IgD-negative memory B cell (primary cell): Measurements from ENCODE around the gene OBSL1. TPM values are rescaled to one million over a fixed set of nuclear protein-coding genes. Genes with fewer than 3 reads are reported as not detected.

Experiments
- H3K27ac Mint-ChIP-seq, 3 donors: one replicate each; pipeline ENCODE4 v1.8.0; 2020 to 2022; ENCODE audit warnings: mild to moderate bottlenecking in 3 of 3, mixed read lengths in 3 of 3, moderate library complexity in 1 of 3
- H3K27me3 Mint-ChIP-seq: one replicate; pipeline ENCODE4 v1.8.0; 2021; ENCODE audit warnings: mixed read lengths
- H3K36me3 Mint-ChIP-seq: one replicate; pipeline ENCODE4 v1.8.0; 2020; ENCODE audit warnings: mild to moderate bottlenecking, mixed read lengths
- H3K4me1 Mint-ChIP-seq, 3 donors: one replicate each; pipeline ENCODE4 v1.8.0; 2020 to 2022; ENCODE audit warnings: mixed read lengths in 3 of 3, mild to moderate bottlenecking in 1 of 3
- H3K4me3 Mint-ChIP-seq, 4 donors: one replicate each; pipeline ENCODE4 v1.8.0; 2020 to 2022; ENCODE audit warnings: mild to moderate bottlenecking in 4 of 4, mixed read lengths in 4 of 4, moderate library complexity in 3 of 4
- H3K9me3 Mint-ChIP-seq, 3 donors: one replicate each; pipeline ENCODE4 v1.8.0; 2020 to 2021; ENCODE audit warnings: mixed read lengths in 3 of 3, mild to moderate bottlenecking in 1 of 3
- polyA plus RNA-seq: library from polyadenylated mRNA; unstranded; fragments of 300-500 nt; fragmentation: Illumina TruSeq; gene quantifications from one replicate; pipeline ENCODE4 v1.2.3, GENCODE V29; 2021

Gene OBSL1
- polyA plus RNA-seq, 1 donor from 2014 or later: not detected

DNA sequence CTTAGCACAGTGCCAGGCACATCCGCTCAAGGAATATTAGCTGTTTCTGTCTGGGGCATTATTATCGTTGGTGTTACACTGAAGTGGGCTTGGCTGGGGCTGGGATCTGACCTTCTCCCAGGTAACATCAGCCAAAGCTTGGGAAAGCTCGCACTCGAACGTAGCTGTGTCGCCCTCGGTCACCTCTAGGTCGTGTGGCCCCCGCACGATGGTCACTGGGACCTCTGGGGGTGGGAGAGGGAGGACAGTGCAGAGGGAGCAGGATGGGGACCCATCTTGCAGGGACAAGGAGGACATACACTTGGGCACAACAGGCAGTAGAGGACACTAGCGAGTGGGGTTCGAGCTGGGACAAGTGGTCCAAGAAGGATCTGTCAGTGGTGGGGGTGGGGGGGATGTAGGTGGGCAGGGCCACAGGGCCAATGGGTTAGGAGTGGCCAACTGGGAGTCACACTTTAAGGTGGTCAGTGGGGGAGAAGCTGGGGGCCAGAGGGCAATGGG, 17.8 kb downstream of the OBSL1 start:
- Mint-ChIP-seq H3K4me3 (peak overlapping the region in 3 of 4 donors; percentile 35 to 77 (median 48)), H3K27me3 (peaks cover 49% of the 10 kb centered on the region), H3K36me3 (peaks cover 2% of the 10 kb centered on the region), H3K27ac (peak overlapping the region in 1 of 3 donors; percentile 31), H3K9me3 (no peaks in the 10 kb centered on the region), H3K4me1 (peaks cover 0 to 2% (median 1%) of the 10 kb centered on the region in 3 donors)

DNA sequence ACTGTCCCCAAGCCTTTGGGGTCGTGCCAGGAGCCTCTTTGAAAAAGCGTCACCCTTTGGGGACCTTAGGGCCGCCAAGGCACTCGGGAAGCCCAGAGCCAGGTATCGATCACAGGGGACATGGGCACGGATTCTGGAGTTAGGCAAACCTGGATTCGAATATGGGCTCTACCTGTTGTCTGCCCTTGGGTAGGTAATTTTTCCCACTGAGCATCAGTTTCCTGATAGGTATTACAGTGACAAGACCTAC, 18.2 kb downstream of the OBSL1 start:
- Mint-ChIP-seq H3K9me3 (no peaks in the 10 kb centered on the region), H3K27me3 (peaks cover 49% of the 10 kb centered on the region), H3K27ac (peak overlapping the region in 1 of 3 donors; percentile 31), H3K4me1 (peaks cover 0 to 2% (median 1%) of the 10 kb centered on the region in 3 donors), H3K4me3 (peak overlapping the region in 3 of 4 donors; percentile 48 to 77 (median 51)), H3K36me3 (peaks cover 2% of the 10 kb centered on the region)

DNA sequence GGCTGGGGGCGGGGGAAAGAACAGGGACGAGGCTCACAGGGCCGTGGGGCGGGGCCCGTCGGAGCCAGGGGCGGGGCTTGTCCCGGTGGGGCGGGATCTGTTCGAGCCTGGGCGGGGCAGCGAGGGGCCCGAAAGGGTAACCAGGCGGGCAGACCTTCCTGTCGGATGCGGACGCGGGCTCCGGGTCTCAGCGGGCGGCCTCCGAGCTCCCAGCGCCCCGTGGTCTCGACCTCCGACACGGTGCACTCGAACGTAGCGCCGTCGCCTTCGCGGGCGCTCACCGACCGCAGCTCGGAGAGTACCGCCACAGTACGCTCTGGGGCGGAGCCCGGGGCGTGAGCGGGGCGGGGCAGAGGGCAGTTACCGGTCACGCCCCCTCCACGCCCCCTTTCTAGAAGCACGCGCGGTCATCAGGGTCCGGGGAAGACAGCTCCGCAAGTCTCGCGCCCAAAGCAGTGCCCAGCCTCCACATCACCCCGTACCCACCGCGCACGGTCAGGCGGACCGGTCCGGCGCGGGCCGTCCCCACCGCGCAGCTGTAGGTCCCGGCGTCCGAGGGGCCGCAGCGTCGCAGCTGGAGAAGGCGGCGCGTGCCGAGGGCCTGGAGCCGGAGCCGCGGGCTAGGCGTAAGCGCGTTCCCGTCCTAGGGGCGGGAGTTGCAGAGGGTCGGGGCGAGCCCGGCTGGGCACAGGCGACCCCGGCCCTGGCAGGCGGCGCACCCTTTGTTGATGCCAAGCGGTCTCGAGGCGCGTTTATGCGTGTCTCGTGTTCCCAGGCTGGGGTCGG, 18.8 kb downstream of the OBSL1 start:
- H3K4me1 Mint-ChIP-seq: peaks cover 0 to 2% (median 1%) of the 10 kb centered on the region in 3 donors
- H3K36me3 Mint-ChIP-seq: peaks cover 2% of the 10 kb centered on the region
- peak overlapping the region in 2 of 3 donors; percentile 5 to 10 for H3K27ac Mint-ChIP-seq
- H3K9me3 Mint-ChIP-seq: no peaks in the 10 kb centered on the region
- peaks cover 52% of the 10 kb centered on the region for H3K27me3 Mint-ChIP-seq
- peak overlapping the region; percentile 17 to 87 (median 54) for H3K4me3 Mint-ChIP-seq

- peaks cover 58% of the 10 kb centered on the region for H3K27me3 Mint-ChIP-seq
These were observed 19.6 kb downstream of the OBSL1 start for GRCh38 chr2:219551441-219552381.

DNA sequence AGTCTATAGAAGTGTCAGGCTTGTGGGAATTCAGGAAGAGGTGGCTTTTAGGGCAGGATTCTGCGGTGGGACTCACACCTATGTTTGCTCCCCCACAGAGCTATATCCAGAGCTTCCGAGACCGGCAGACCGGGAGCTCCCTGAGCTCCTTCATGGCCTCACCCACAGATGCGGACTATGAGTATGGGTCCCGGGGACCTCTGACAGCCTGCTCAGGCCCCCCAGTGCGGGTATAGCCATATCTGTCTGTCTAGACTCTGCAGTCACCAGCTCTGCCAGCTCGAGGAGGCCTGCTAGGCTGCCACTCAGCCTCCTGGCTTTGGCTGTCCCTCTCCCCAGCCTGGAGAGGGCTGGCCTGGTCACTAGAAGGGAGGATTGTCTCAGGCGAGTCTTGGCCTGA, 21.7 kb downstream of the OBSL1 start:
- Mint-ChIP-seq H3K4me3 (no peak overlapping the region), H3K4me1 (peaks cover 1 to 4% (median 2%) of the 10 kb centered on the region in 3 donors), H3K9me3 (no peaks in the 10 kb centered on the region), H3K36me3 (peaks cover 2% of the 10 kb centered on the region), H3K27ac (no peak overlapping the region), H3K27me3 (peaks cover 59% of the 10 kb centered on the region)

More at GRCh38 chr2:219551441-219552381, 19.6 kb downstream of the OBSL1 start:
- H3K27ac Mint-ChIP-seq: peak overlapping the region in 2 of 3 donors; percentile 5 to 10
- H3K4me1 Mint-ChIP-seq: peaks cover 0 to 2% (median 1%) of the 10 kb centered on the region in 3 donors
- H3K4me3 Mint-ChIP-seq: peak overlapping the region in 3 of 4 donors; percentile 17 to 87 (median 59)
- no peaks in the 10 kb centered on the region for H3K9me3 Mint-ChIP-seq
- peaks cover 2% of the 10 kb centered on the region for H3K36me3 Mint-ChIP-seq

- Mint-ChIP-seq H3K4me1 (peaks cover 4 to 10% (median 5%) of the 10 kb centered on the region in 3 donors), H3K36me3 (peaks cover 2% of the 10 kb centered on the region), H3K4me3 (no peak overlapping the region), H3K27ac (no peak overlapping the region), H3K27me3 (peaks cover 57% of the 10 kb centered on the region), H3K9me3 (no peaks in the 10 kb centered on the region)
These were observed 22.3 kb downstream of the OBSL1 start for GRCh38 chr2:219548990-219549389.

- H3K27me3 Mint-ChIP-seq: peaks cover 46% of the 10 kb centered on the region
- H3K27ac Mint-ChIP-seq: no peak overlapping the region
- H3K9me3 Mint-ChIP-seq: no peaks in the 10 kb centered on the region
These were observed 23.7 kb downstream of the OBSL1 start for GRCh38 chr2:219547621-219548020.

DNA sequence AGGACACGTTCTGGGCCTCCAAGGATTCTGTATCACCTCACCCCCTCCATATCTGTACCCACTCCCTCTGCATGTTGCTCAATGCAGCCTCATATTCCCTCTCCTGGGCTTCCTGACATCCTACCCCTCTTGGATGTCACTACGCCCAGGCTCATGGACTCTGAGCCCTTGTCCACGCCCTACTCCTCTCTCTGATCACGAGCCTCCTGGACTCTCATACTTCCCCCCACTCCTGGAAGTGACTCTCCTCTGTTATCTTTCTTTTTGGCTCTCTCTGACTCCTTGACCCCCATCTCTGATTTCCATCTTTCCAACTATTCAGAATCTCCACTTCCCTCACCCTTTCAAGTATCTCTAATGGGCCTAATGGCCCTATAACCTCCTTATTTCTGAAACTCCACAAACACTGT, 25.4 kb downstream of the OBSL1 start:
- Mint-ChIP-seq H3K36me3 (peaks cover 2% of the 10 kb centered on the region), H3K4me1 (peaks cover 6 to 30% (median 9%) of the 10 kb centered on the region in 3 donors), H3K4me3 (peak overlapping the region in 2 of 4 donors; percentile 18 to 40), H3K27ac (peak overlapping the region in 1 of 3 donors; percentile 75), H3K9me3 (no peaks in the 10 kb centered on the region), H3K27me3 (peaks cover 37% of the 10 kb centered on the region)

More at GRCh38 chr2:219547621-219548020, 23.7 kb downstream of the OBSL1 start:
- Mint-ChIP-seq H3K4me1 (peaks cover 7 to 13% (median 7%) of the 10 kb centered on the region in 3 donors), H3K36me3 (peaks cover 2% of the 10 kb centered on the region), H3K4me3 (no peak overlapping the region)

DNA sequence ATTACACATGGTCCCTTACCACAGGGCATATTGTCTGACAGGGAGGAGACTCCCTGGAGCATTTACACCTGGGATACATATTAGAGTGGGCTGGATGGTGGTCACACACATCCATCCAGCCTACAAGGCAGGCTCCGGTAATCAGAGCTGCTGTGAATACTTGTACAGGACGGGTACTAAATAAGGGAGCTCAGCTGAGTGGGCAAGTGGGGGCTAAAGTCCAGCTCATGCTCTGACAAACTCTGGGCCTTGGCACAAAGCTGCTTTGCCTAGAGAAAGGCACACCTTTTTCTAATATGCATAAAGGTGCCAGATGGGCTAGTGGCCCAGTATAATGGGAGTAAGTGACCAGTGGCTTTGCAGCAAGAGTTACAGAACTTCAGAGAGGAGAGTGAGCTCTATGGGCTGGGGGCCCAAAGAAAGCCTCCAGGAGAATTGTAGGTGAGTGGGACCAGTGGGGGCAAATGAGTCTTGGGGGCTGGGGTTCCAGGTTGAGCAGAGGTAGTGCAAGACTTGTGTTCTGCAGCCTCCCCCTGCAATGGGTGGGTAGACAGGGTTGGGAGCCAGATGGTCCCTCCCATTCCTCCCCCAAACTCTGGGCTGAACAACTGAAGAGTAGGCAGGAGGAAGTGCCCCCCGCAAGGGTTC, 25.9 kb downstream of the OBSL1 start:
- peaks cover 35% of the 10 kb centered on the region for H3K27me3 Mint-ChIP-seq
- peak overlapping the region in 2 of 4 donors; percentile 82 to 83 for H3K4me3 Mint-ChIP-seq
- H3K27ac Mint-ChIP-seq: peak overlapping the region in 1 of 3 donors; percentile 72
- H3K9me3 Mint-ChIP-seq: no peaks in the 10 kb centered on the region
- H3K36me3 Mint-ChIP-seq: peaks cover 2% of the 10 kb centered on the region
- H3K4me1 Mint-ChIP-seq: peaks cover 6 to 30% (median 8%) of the 10 kb centered on the region in 3 donors

DNA sequence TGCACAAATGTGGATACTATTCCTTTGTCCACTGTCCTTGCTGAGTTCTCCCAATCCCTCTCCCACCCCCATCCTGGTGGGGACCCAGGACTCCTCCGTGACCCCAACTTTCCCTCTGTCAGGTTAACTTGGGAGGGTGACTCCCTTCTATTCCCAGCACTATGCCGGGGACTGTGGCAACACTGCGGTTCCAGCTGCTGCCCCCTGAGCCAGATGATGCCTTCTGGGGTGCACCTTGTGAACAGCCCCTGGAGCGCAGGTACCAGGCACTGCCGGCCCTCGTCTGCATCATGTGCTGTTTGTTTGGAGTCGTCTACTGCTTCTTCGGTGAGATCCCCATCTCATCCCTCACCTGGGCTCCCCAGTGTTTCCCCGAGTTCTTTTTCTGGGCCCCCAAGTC, 26.8 kb downstream of the OBSL1 start:
- peaks cover 6 to 30% (median 8%) of the 10 kb centered on the region in 3 donors for H3K4me1 Mint-ChIP-seq
- no peaks in the 10 kb centered on the region for H3K9me3 Mint-ChIP-seq
- peaks cover 2% of the 10 kb centered on the region for H3K36me3 Mint-ChIP-seq
- H3K4me3 Mint-ChIP-seq: peak overlapping the region; percentile 81 to 86 (median 82)
- peaks cover 28% of the 10 kb centered on the region for H3K27me3 Mint-ChIP-seq
- H3K27ac Mint-ChIP-seq: peak overlapping the region in 1 of 3 donors; percentile 72

GRCh38 chr2:219543596-219544358, 27.6 kb downstream of the OBSL1 start, which contains the start of the genes CHPF and TMEM198:
Gene CHPF, minus strand, starts transcription at chr2:219543809. Its CDS starts 271 bp downstream, at chr2:219543538.
Gene TMEM198, plus strand, starts transcription at chr2:219544028. Its CDS starts 700 bp downstream, at chr2:219544728.
- Mint-ChIP-seq H3K9me3 (no peaks in the 10 kb centered on the region), H3K4me3 (peak within 1 kb of the TSS; percentile 81 to 94 (median 86)), H3K4me1 (peaks cover 6 to 30% (median 8%) of the 10 kb centered on the region in 3 donors), H3K27me3 (peaks cover 23% of the 10 kb centered on the region), H3K36me3 (no peaks in the 10 kb centered on the region), H3K27ac (peak within 1 kb of the TSS; percentile 72 to 80 (median 80))

- no peaks in the 10 kb centered on the region for H3K36me3 Mint-ChIP-seq
- peak overlapping the region; percentile 79 to 94 (median 86) for H3K4me3 Mint-ChIP-seq
- H3K27me3 Mint-ChIP-seq: peaks cover 23% of the 10 kb centered on the region
- peaks cover 6 to 30% (median 8%) of the 10 kb centered on the region in 3 donors for H3K4me1 Mint-ChIP-seq
- no peaks in the 10 kb centered on the region for H3K9me3 Mint-ChIP-seq
- peak overlapping the region; percentile 72 to 80 (median 80) for H3K27ac Mint-ChIP-seq
These were observed 28.3 kb downstream of the OBSL1 start for GRCh38 chr2:219542931-219543595.

- H3K27me3 Mint-ChIP-seq: peaks cover 13% of the 10 kb centered on the region
These were observed 29.6 kb downstream of the OBSL1 start for GRCh38 chr2:219541611-219542180.

More at GRCh38 chr2:219541611-219542180, 29.6 kb downstream of the OBSL1 start:
- no peaks in the 10 kb centered on the region for H3K9me3 Mint-ChIP-seq
- H3K27ac Mint-ChIP-seq: peak overlapping the region in 2 of 3 donors; percentile 23 to 70
- H3K4me1 Mint-ChIP-seq: peaks cover 6 to 30% (median 8%) of the 10 kb centered on the region in 3 donors
- H3K36me3 Mint-ChIP-seq: no peaks in the 10 kb centered on the region
- peak overlapping the region; percentile 17 to 94 (median 66) for H3K4me3 Mint-ChIP-seq
